K562 (cell line): ENCODE measurements around the gene CARD9.

ENCODE experiments used
- CTCF ChIP-seq, 3 experiments: IDR thresholded peaks in 2 of 3; conservative IDR thresholded peaks in 1 of 3; 2 replicates each; pipeline ENCODE4 v1.5.1; 2011 to 2012; ENCODE audit warnings: low read length in 3 of 3, mild to moderate bottlenecking in 3 of 3, control low read depth in 2 of 3, improper control_type of control experiment in 1 of 3, inconsistent platforms in 1 of 3, low read depth in 1 of 3, mixed read lengths in 1 of 3, moderate library complexity in 1 of 3; ENCODE audit not compliant: insufficient read depth in 2 of 3
- POLR2AphosphoS5 ChIP-seq: IDR thresholded peaks from 2 replicates; pipeline ENCODE4 v1.6.1; 2011; ENCODE audit warnings: mild to moderate bottlenecking, low read depth, low read length, moderate library complexity; ENCODE audit not compliant: control insufficient read depth, insufficient read depth
- ZNF165 ChIP-seq: fragments of 250-450 bp; sonication (Bioruptor Pico); IDR thresholded peaks from 2 replicates; pipeline ENCODE4 v1.4.0; 2020; ENCODE audit warnings: borderline replicate concordance

- TF ChIP-seq CTCF (IDR thresholded peaks at IDR 0.05 in 2 of 3, conservative IDR thresholded peaks at IDR 0.05 in 1 of 3; ENCODE audit: insufficient read depth in 2 of 3, low read depth in 1 of 3, low read length in 3 of 3) (no peak), ZNF165 (CRISPR knock-in tag) (no peak), POLR2AphosphoS5 (no peak)
These were observed 45.0 kb upstream of the CARD9 start for GRCh38 chr9:136418182-136419091.
